ENCODE results near the gene TRIM21.
"Not testable (repeated sequence)": the region's sequence is repeated elsewhere in the genome, so short reads cannot be mapped to it uniquely, and the experiment has no call there.

TRIM21 gene

DNA sequence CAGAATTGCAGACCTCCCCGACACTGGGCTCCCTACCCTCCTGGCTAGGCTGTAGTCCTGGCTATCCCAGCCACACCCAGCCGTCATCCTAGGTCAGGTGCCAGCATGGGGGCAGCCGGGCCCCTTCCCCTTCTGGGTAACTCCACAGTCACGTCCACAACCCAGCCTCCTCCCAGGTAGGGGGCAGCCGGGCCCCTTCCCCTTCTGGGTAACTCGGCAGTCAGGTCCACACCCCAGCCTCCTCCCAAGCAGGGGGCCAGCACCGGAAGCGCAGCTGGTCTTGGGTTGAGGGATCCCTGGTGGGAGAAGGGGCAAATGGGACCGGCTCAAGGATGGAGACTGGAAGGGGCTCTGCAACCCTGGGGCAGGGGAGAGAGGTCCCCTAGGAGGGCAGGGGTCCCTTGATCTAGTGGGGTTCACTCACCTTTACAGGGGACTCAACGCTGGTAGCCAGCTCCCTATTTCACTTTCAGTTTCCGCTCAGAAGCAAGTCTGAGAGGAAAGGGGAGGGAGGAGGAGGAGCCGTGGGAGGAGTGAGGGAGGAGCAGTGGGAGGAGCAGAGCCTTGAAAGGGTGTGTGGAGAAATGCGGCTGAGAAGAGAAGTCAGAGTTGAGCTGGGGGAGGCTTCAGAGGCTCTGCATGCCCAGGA lies at the start of gene TRIM21:
Gene TRIM21 (minus strand): TSS at position 494 of the 649 bp plus-strand sequence. CDS start 3,293 bp downstream, outside the sequence.
- peak; percentile 71 for DNase-seq (ENCODE audit: low read depth)

DNA sequence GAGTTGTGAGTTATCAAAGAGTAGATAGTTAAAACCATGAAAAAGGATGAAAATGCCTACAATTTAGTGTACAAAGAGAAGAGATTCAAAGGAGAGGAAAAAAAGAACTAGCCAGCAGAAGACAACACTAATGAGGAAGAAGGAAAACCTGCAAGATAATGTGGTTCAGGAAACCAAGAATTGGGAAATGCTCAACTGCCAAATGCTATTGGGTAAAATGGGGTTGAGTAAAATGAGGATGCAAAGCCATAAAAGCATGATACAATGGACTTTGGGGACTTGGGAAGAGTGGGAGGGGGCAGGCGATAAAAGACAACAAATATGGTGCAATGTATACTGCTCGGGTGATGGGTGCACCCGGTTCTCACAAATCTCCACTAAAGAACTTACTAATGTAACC lies 48.0 kb upstream of the TRIM21 start:
- DNase-seq (ENCODE audit: low read depth) = no peak

DNA sequence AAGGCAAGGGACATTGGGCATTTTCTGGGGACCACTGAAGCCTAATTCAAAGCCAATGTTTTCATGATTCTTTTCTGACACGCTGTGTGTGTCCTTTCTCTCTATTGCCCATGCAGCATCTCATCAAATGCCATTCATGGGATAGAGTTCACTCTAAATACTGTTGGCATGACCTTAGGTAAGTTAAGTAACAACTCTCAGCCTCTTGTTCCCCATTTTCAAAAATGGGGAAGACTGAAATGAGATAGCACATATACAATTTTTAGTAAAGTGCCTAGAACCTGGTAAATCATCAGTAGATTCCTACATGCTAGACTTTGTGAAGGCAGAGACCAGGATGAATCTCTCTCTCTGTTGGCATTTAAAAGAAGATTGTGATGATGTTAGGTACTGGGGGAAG lies 42.9 kb upstream of the TRIM21 start:
- no peak for DNase-seq (ENCODE audit: low read depth)

DNA sequence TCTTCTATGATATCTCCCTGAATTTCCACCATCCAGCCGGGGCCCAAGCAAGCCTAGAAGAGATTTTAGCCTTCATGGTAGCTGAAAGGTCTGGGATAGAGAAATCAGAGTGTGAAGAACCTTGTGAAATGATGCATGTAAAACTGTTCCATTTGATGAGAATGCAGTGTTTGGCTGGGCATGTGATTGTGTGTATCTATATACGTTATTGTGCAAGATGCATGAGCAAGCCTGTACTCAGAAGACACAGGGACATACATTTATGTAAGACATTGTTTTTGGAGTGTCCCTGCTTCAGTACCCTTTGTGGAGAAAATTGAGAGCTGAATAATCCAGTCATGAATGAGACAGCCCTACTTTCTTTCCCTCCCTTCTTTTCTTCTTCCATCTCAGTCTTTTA lies 40.4 kb upstream of the TRIM21 start:
- no peak for DNase-seq (ENCODE audit: low read depth)

DNA sequence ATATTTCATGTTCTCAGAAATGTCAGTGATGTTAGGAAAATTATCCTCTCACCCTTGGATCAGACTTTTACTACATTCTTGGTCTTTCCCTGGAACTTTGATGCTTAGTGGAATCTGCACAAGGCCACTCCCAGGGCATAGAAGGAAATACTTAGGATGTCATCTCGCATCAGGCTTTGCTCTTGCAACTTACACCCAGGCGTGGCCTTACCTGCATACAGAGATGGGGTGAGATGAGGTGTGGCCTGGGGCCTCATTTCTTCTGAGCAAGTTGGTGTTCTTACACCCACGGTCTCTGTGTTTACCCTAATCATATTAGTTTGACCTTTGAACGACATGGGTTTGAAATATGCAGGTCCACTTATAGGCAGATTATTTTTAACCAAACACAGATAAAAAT lies 36.5 kb upstream of the TRIM21 start:
- no peak for DNase-seq (ENCODE audit: low read depth)

DNA sequence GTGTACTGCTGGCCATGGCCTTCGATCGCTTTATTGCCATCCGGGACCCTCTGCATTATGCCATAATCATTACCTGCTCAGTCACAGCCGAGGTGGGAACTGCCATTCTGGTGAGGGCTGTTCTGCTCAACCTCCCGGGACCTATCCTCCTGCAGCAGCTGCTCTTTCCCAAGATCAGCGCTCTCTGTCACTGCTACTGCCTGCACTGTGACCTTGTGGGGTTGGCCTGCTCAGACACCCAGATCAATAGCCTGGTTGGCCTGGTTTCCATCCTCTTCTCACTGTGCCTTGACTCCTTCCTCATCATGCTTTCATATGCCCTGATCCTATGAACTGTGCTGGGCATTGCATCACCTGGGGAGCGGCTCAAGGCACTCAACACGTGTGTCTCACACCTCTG lies 24.9 kb upstream of the TRIM21 start:
- no peak for DNase-seq (ENCODE audit: low read depth)

DNA sequence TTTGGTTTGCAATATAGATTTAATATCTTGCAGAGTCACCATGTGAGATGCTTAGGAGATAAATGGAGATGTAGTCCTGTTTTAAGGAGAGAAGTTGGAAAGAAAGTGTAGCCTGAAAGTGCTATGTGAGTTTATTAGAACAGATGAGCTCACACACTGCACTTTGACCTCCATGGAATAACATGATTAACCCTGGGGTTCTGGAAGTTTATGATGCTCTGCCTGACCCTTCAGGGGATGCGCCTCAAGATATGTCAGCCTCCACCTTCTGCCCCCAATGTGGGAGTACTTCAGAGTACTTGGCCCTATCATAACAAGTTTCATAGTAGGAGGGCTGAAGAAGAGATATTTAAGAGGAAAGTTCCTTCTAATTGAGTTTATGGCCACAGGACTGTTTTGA lies 23.3 kb upstream of the TRIM21 start:
- DNase-seq (ENCODE audit: low read depth) = no peak

DNA sequence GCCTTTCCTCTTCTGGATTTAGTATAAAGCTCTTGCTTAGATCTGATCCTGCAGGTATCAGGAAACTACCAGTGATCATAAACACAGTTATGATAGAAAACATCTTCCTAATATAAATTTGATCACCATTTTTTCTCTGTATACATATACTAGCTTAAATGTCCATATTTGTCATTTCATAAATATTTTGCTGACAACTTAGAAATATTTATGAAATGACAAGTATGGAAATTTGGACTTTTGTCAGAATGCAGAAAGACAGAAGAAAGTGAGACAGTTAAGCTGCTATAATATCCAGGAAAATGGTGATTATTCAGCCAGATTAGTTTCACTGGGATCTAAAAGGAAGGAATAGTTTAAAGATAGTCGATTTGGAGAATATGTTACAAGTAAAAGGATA lies 22.8 kb upstream of the TRIM21 start:
- DNase-seq (ENCODE audit: low read depth) = no peak

DNA sequence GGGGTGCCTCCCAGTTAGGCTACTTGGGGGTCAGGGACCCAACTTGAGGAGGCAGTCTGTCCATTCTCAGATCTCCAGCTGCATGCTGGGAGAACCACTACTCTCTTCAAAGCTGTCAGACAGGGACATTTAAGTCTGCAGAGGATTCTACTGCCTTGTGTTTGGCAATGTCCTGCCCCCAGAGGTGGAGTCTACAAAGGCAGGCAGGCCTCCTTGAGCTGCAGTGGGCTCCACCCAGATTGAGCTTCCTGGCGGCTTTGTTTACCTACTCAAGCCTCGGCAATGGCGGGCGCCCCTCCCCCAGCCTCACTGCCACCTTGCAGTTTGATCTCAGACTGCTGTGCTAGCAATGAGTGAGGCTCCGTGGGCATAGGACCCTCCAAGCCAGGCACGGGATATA lies 12.7 kb upstream of the TRIM21 start:
- DNase-seq (ENCODE audit: low read depth) = not testable (repeated sequence)

DNA sequence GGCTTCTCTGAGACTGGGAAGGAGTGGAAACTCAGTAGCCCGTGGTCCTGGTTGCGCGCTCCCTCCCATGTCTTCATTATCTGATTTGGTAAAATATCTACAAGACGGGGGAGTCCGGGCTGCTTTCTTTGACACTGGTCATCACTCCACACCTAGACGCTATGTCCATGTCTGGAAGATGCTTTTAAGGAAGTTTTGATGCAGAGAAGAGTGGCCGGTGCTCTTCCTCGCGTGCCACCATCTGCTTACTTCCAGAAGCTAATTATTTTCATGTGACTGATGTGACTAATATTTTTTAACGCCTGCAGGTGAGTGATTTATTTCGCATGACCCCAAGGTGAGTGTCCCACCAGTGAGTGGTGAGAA lies 339 bp upstream of the TRIM21 start:
- no peak for DNase-seq (ENCODE audit: low read depth)

DNA sequence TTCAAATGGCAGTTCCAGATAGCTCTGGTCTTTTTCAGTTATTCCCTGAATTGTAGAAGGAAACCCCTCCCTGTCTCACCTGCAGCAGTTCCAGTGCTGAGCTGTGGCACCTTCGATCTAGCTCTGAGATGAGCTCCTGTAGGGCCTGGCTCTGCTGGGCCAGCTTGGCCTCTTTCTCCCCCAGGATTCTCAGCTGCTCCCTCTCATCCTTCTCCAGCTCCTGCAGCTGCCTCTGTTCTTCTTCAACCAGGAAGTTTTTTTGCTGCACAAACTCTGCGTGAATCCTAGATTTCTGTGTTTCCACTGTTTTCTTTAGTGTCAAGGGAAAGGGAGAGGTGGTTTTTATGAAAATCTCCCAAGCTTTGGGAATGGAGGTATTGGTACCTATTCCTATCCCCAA lies 5.3 kb downstream of the TRIM21 start:
- DNase-seq (ENCODE audit: low read depth) = no peak

DNA sequence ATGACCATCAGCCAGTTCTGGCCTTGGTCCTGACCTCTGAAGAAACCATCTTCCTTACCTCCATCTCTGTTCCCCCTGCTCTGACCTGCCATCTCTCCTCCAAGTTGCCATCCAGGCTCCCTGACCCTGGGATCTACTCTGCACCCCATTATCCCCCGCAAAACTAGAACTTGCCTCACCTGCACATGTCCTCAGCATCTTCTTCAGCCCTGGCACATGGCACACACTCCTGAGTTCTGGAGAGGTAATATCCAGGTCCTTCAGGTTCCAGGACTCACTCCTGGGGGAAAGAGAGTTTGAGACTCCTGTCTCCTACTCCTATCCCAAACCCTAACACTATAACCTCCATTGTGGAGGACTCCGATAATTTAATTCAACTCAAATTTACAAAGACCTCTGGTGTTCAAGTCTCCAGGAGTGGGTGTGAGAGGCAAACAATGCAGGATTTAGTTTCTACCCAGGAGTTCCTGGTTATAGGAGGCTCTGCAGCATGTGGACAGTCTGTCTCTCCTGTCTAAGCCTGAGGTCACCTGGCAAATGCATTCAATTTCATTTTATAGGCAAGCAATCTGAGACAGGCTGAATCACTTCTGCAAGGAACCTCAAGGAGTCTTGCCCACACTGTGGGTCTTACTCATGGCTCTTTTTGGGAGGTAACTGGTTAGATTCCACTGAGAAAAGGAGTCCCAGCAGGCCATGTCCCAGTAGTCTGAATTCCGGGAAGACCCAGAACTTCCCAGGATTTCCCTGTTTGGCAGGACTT lies 7.3 kb downstream of the TRIM21 start:
- DNase-seq (ENCODE audit: low read depth) = no peak

DNA sequence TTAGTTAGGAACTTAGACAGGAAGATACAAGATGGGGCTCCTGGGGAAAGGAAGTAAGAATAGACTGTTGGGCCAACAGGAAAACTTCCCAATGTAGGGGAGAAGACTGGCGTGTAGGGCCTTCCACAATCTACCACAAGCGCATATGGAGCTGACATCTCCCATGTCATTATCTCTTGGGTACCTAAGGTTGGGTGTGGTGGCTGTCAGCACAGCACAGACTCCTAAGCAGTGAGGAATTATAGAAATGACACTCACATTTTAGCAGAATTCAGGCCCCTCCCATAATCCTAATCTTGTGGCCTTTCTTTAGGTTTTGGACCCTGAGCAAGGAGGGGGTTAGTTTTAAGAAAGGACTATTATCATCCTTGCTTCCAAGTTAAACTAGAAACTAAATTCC lies 11.6 kb downstream of the TRIM21 start:
- DNase-seq (ENCODE audit: low read depth) = no peak

DNA sequence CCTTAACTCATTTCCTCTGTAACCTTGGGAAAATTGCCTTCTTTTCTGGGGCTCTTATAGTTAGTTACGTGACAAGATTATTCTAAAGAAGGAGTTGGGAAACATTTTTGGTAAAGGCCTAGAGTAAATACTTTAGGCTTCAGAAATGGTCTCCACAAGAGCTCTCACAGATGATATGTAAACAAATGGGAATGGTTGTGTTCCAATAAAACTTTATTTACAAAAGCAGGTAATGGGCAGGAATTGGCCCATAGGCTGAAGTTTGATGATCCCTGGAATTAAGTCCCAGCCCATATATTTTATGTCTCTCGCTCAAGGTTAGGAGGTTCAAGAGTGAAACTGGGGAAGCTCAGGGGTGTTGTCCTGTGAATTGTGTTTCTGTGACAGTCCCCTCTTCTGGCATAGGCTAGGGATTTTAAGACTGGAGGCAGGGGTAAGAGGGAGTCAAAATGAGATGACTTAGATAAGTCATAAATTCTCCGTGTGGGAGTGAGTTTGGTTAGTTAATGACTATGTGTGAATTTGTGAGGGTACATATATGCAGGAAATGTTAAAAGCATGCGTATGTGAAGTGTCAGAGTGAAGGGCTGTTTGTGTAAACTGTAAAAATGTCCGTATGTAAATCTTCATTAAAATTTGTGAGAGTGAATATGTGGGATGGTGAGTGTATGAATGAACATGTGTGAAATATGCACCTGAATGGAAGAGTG lies 17.9 kb downstream of the TRIM21 start:
- no peak for DNase-seq (ENCODE audit: low read depth)

DNA sequence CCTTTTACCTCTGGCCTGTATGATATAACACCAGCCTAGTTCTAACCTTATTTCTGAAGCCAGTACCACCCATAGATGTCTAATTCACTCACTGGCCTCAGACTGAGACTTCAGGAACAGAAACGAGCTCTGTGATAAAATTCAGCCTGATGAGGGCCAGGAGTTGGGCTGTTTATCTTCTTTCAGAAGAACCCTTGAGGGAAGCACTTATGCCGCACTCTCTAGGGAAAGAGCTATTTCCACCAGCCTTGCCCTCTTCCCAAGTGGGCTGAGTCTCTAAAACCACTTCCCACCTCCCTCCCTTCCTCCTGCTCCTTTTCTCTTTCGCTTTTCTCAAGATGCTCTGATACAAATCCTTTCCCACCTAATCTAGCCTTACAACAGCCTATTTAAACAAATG lies 23.3 kb downstream of the TRIM21 start:
- no peak for DNase-seq (ENCODE audit: low read depth)

DNA sequence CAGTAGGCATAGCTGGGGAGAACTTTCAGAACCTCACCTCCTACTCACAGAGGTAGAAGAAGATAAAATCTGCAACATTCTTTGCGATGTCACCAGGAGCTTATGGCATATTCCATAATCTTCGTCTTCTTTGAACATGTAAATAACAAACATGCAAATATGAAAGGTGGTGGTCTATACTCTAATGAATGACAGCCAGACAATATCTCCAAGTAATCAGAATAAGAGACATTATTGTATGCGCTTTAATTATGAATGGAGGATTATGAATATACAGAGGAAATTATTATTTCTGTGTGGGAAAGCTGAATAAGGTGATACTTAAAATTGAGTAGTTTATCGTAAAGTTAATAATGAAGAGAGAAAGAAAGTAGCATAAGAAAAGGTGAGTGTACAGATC lies 25.2 kb downstream of the TRIM21 start, which contains the start of gene OR52B4:
Gene OR52B4 (minus strand): TSS at position 101 of the 400 bp plus-strand sequence. CDS start 91 bp downstream, at position 10.
- no peak for DNase-seq (ENCODE audit: low read depth)

DNA sequence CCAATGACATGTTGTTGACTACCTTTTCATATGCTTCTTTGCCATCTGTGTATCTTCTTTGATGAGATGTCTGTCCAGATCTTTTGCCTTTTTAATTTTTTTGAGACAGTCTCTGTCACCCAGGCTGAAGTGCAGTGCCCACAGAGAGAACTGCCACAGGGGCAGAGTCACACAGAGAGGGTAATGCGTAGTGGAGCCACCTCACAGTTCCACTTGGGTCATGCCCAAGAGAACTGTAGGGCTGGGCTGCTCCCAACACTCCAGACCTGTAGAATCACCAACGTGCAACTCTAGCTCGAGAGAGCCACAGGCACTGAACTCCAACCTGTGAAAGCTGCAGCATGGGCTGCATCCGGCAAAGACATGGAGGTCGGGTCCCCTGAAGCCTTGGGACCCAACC lies 45.4 kb downstream of the TRIM21 start:
- not testable (repeated sequence) for DNase-seq (ENCODE audit: low read depth)

DNA sequence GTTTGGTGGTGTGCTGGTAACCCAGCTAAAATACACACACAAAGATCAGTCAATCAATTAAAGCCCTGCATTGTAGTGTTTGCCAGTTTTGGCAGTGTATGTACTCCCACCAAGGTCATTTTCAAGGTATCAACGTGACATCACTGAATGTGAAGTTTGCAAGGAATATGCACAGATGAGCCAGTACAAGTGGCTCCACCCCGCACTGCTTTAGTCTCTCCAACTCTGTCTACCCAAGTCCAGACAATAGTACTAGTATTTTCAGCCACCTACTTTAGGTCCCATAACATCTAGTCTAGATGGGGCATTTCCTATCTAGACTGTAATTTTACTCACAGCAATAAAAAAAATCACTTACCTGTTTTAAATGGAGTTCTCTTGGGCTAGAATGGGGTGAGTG lies 48.1 kb downstream of the TRIM21 start:
- not testable (repeated sequence) for DNase-seq (ENCODE audit: low read depth)
